Activated T-helper 9 cell treated with anti-CD3 and anti-CD28 coated beads, Interleukin-2, amount 50 U/mL, for 16 hours (primary cell): Measurements from ENCODE around the gene PGGT1B.
A peak's percentile ranks its signal among the peaks of the same experiment; 100 is the strongest.

Experiments
- DNase-seq: peaks from one replicate; pipeline ENCODE4 v3.0.0-alpha.2; 2020; ENCODE audit warnings: low read depth

The PGGT1B gene

GRCh38 chr5:115262321-115263077 lies at the start of gene PGGT1B:
Gene PGGT1B (minus strand): TSS chr5:115262877. CDS start chr5:115262851, 26 bp downstream.
- DNase-seq = peak; percentile 59

DNA sequence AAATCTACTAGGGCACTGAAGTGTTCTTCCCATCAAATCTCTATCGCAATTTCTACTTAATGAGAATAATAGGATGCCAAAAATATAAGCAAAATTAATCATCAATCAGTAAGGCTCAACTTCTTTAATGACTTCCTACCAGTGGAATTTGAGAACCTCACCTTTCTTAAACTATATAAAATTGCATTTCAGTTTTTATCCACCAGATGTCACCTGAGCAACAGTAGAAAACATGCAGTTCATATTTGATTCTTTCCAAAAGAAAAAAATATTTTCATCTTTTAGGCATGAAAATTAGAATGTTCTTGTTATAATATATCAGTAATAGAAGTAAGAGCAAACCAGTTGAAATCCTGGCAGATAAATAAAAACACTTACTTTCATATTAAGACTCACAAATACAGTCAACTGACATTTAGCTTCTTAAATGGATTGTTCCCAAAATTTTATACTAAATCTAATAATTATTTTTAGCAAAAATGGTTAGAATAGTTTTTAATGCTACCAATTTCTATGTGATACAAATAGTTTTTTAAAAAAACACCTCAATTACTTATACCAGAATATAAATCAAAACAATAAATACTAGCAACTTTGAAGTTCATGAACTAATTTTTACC lies 47.2 kb upstream of the PGGT1B start:
- no peak for DNase-seq

- DNase-seq = no peak
These were observed 46.1 kb upstream of the PGGT1B start for GRCh38 chr5:115308815-115309214.

DNA sequence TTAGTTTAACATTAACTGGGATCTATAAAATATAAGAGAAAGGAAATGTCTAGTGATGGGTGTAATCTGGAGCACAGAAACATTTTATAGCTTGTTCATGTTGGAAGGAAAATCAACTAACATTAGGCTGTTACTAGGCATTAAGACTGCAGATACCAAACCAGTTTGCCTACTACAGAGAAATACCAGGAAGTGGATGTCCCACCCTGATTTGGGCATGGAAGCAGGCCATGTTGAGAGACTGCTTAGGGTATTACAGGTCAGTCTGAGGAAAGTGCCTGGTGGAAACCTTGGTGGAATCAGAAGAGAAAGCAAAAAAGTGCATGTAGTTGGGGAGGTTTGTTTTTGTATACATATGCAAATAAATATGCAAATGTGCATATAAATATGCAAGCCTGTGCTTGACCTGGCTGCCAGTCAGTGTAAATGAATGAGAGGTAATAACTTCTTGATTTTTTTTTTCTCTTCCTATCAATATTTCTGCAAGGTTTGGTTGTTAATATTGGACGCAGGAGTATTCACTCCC lies 43.4 kb upstream of the PGGT1B start:
- no peak for DNase-seq

DNA sequence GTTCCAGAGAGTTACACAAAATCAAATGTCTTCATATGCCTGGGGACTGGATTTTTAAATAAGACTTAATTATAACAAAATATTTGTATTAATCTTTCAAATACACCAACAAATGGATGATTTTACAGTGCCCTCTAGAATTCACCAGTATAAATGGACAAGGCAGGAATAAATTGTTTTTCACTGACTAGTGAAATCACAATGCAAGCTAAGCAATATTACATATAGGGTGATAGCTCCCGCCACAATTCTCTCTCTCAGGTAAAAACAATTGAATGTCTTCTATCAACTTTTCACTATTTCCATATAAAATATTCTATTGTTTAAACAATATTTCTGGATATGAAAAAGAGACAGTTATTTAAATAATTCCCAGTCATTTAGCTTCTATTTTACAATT lies 41.8 kb upstream of the PGGT1B start:
- no peak for DNase-seq

GRCh38 chr5:115298811-115299210 lies 36.1 kb upstream of the PGGT1B start:
- no peak for DNase-seq

- DNase-seq = no peak
These were observed 34.4 kb upstream of the PGGT1B start for GRCh38 chr5:115297031-115297430.

DNA sequence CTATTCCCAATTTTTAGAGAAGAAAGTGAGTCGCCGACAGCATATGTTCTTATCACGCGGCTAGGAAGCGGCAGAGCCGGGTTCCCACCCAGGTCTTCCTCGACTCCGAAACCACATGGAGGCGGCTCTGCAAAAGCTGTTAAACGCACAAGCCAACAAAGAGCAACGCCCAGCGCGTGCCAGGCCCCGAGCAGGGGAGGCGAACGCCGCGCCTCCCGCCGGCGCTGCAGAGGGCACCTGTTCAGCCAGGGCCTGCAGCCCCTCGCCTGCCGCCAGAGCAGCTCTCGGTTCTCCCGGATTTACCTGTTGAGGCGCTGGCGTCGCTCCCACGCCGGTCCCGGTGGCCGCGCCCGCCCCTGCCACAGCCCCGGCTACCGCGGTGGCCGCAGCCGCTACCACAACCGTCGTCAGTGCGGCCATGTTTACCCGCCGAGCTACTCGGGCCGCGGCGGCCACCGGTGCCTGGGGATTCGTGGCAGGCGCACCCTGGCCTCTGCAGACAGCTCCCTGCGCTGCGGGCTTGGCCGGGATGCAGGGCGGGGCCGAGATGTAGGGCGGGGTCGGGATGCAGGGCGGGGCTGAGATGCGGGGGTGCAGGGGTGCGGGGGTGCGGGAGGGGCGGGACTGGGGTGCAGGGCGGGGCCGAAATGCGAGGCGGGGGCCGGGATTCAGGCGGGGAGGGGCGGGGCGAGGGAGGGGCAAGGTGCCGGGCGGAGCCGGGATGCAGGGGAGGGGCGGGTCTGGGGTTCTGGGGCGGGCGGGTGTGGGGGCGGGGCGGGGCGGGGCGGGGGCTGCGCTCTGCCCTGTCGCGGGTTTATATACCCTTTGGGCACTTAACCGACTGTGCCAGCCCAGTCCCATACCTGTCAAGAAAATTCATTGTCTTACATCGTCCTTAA lies 33.7 kb upstream of the PGGT1B start, which contains the start of gene CCDC112:
Gene CCDC112, minus strand, starts transcription at position 531 of the 899 bp plus-strand sequence. Its CDS starts 111 bp downstream, at position 420.
- peak; percentile 70 for DNase-seq

- no peak for DNase-seq
These were observed 33.1 kb upstream of the PGGT1B start for GRCh38 chr5:115295777-115296123.

GRCh38 chr5:115291397-115291796 lies 28.7 kb upstream of the PGGT1B start:
- DNase-seq = no peak

- no peak for DNase-seq
These were observed 26.4 kb upstream of the PGGT1B start for GRCh38 chr5:115289104-115289503.

GRCh38 chr5:115284021-115284420 lies 21.3 kb upstream of the PGGT1B start:
- no peak for DNase-seq

DNA sequence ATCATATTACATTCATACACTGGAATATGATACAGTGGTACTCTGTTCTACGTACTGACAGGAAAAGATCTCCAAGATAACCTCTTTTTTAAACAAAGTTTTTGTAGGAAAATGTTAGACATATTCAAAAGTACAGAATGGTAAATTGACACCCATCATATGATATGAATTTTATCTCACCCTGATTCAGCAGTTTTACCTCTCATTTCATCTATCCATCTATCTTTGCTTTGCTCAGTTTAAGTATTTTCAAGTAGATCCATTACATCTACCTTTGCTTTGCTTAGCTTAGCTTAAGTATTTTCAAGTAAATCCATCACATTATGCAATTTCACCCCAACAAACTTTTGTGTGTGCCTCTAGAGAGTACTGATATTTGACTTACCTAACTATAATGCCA lies 19.5 kb upstream of the PGGT1B start:
- no peak for DNase-seq

DNA sequence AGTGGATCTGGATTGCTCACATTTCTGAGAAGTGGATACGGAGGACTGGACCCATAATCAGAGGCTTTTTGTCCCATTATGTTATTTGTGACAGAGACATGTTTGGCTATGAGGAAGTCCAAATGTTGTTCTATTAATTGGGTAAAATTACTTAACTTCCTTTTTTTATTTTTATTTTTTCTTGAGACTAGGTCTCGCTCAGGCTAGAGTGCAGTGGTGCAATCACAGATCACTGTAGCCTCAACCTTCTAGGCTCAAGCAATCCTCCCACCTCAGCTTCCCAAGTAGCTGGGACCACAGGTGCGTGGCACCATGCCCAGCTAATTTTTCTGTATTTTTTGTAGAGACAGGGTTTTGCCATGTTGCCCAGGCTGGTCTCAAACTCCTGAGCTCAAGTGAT lies 11.9 kb upstream of the PGGT1B start:
- no peak for DNase-seq

GRCh38 chr5:115272297-115272958 lies 9.8 kb upstream of the PGGT1B start:
- no peak for DNase-seq

DNA sequence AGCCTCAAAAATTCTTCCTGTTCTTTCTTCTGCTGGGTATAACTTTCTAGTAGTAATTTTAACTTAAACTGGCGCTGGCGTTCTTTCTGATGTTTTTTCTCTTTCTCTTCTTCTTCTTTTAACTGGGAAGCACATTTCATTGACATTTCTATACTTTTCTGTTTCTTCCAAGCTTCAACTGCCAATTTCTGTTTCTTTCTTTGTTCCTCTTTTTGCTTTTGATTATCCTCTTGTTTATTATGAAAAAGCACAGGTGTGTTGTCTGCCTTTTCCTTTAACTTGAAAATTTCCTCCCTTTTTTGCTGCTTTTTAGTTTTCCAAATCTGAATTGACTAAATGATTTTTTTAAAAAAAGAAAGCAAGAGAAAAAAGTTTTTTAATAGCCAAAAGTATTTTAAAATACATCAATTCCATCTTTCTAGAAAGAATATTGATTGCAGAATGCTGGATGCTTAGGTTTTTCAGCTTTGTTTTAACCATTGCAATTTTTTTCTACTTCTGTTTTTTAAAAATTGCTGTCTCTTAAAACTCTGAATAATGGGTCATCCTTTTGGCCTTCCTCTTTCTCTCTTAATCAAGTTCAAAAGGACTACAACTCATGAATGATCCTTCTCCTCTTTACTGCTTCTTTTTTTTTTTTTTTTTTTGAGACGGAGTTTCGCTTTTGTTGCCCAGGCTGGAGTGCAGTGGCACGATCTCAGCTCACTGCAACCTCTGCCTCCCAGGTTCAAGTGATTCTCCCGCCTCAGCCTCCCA lies 8.8 kb upstream of the PGGT1B start:
- no peak for DNase-seq

DNA sequence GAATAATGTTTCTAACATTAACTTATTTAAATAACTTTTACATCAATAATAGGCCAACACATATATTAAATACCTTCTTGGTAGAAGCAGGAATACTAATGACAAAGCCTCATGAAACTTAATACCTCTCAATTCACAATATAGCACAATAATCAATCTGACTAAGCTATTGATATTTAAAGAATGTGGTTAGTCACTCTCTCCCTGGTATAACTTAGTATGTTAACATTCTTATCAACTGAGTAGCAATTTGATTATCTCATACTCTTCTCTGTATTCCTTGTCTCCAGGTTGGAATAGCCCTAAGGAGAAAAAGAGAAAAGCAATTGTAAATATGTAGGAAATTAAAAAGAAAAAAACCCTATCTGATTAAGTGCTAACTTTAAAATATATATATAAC lies 4.9 kb upstream of the PGGT1B start:
- no peak for DNase-seq

DNA sequence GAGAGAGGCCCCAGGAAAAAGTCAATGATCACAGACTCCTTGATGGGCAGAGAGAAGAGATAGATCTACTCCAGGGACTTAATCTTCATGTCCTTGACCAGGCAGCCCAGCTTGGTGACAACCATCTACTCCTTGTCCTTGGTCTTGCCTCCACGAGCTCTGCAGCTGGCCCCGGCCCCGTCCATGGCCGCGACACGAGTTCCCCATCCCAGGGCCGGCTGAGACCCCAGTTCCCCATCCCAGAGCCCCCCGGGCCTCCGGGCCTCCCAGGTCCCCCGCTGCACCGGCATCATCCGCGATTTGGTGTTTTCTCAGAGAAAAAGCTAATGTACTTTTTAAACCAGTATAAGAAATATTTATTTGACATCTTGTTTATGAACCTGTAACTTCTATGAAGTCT lies 2.5 kb upstream of the PGGT1B start:
- DNase-seq = no peak

DNA sequence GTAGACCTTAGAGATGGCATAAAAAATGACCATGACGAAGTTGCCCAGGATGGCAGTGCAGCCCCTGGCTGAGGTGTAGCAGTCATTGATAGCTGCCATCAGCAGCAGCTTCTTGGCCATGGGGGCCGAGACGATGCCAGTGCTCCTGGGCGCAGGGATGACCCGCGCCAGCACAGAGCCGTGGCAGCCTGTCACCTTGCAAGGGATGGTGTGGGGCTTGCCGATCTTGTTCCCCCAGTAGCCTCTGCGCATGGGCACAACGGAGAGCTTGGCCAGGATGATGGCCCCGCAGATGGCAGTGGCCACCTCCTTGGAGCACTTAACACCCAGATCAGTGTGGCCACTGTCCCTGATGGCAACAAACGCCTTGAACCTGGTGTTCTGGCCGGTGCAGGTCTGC lies 2.1 kb upstream of the PGGT1B start:
- no peak for DNase-seq

- no peak for DNase-seq
These were observed 352 bp upstream of the PGGT1B start for GRCh38 chr5:115263078-115263380.

DNA sequence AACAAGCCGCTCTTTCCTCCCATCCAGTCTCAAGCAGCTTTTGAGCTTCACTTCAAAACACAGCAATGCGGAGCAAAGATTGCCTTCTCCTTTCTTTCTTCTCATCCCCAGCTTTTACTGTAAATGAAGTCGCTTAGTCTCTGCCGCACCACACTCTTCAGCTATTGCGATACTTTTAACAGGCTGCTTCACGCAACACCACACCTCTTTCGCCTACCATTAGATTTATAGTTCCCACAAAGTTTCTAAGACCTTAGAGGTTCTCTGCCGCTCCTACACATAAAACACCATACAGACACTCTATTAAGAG lies 711 bp downstream of the PGGT1B start:
- no peak for DNase-seq

DNA sequence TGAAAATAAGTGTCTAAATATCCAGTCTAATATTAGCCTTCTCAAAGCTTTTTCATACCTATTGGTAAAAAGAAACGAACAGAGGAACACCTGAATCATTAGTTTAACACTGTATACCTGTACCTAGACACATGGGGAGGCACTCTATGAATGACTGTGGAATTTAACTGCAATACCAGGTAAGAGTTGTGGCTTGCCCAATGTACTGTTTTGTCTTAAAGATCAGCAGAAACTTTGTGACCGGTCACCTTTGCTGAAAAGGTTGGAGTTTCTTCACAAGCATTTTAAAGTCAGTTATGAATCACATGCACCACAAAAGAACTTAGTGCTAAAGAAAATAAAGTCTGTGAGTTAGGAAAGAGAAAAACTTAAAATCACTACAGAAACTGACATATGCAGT lies 2.4 kb downstream of the PGGT1B start:
- DNase-seq = no peak
